ENCODE measurements around the gene LRMDA.
"Not testable (repeated sequence)": the region's sequence is repeated elsewhere in the genome, so short reads cannot be mapped to it uniquely, and the experiment has no call there.

LRMDA gene

DNA sequence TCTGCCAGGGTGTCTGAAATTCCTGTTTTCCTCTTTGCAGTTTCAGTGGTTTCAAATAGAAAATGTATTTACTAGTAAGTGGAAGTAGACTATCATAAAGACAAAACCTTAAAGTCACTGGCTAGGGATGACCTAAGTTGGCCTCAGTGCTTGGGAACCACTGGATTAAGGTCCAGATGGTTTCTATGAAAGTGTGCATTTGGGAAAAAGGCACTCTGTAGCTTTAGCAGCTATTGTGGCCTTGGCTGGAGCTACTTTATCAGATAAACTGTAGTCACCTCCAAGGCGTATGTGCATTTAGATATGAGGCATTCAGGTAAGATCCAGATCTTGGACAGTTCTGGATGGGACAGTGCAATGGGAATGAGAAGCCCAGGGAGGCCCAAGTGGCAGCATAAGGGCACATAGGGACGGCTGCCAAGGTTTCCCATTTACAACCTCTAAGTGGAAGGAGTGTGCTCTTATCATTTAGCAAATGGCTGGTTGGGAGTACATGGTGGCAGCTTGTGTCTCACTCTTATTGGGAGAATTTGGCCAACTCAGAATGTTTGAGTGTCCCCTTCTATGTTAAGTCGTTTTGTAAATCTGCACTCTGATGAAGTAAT lies 185.6 kb downstream of the LRMDA start:
- DNase-seq: no peak

DNA sequence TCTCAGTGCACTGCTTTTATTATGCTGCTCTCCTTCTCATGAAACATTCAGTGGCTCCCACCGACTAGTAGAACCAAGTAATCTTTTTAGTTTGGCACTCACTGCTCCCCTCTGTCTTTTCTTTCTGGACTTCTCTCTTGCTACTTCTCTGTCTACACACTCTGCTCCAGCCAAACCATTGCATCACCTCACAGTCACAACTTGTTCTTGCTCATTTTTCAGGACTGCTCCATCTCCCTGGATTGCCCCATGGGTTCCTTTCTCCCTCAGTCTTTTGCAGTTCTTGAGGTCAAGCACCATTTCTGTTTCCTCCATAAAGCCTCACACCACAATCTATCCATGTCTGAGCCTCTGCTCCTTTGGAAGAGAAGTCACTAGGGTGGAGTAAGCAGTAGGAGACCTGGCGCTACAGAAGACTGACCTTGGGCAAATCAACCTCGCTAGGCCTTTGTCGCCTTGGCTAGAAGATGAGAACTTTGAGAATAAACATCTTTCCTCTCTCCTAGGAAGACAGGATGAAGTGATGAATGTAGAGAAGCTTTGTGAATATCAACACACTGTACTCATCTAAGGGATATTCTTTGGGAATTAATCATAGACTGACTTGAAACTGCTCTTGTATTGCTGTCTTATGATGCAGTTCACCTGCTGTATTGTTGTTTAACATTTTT lies 186.2 kb downstream of the LRMDA start:
- no peak for DNase-seq

GRCh38 chr10:75619635-75620034 lies 188.2 kb downstream of the LRMDA start:
- DNase-seq: no peak

GRCh38 chr10:75620356-75620755 lies 188.9 kb downstream of the LRMDA start:
- no peak for DNase-seq

DNA sequence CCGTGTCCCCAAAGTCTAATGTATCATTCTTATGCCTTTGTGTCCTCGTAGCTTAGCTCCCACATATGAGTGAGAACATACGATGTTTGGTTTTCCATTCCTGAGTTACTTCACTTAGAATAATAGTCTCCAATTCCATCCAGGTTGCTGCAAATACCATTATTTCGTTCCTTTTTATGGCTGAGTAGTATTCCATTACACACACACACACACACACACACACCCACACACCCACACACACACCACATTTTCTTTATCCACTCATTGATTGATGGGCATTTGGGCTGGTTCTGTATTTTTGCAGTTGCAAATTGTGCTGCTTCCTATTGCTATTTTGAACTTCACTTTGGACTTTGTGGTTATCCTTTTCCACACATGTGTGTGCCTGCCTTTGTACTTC lies 189.6 kb downstream of the LRMDA start:
- not testable (repeated sequence) for DNase-seq

GRCh38 chr10:75622503-75622902 lies 191.1 kb downstream of the LRMDA start:
- no peak for DNase-seq

- no peak for DNase-seq
Measured at GRCh38 chr10:75623310-75624093, 192.1 kb downstream of the LRMDA start.

GRCh38 chr10:75624638-75625037 lies 193.2 kb downstream of the LRMDA start:
- DNase-seq: no peak

DNA sequence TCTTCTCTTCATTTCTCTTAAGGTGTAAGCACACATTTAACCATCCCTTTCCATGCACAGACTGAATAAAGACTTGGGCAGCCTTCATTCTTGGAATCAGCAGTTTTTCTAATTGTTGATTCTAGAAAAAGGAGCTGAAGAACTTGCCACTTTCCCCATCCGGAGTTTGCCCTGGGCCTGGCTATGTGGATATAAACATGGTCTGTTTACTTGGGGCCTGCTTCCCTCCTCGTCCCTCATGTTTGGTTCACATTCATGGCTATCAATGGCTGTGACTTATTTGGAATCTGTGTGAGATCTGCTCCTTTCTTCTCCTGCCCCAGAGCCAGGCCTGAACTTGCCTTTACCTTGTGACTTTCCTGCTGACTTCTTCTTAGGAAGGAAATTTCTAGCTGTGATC lies 199.3 kb downstream of the LRMDA start:
- no peak for DNase-seq

DNA sequence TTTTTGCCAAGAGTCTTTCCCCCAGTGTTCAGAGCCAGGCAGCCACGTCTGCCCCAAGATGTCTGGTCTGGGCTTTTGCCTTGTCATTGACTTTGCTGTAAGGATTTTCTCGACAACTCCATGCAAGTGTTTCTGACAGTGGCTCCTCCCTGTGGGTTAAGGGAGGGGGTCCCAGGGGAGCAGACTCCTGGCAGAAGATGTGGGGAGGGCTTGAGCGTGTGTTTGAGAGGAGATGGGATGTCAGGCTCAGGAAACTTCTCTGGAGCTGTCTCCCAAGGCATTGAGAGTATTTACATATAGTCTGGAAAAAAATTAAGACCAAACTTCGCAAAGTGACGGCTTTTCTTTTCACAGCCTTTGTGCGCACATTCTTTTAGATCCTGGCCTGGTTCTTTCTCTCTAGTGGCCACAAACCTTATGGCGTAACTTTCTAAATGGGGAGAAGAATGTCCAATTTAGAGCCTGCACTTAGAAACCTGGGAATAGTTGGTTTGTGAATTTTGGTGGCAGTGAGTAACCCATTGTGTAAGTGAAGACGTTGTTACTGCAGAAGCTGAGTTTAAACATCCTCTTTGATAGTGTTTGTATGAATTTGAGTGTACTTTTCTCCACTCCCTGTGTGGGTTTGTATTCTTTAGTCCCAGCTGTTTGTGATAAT lies 201.5 kb downstream of the LRMDA start:
- DNase-seq: no peak

- no peak for DNase-seq
Measured at GRCh38 chr10:75633568-75633967, 202.1 kb downstream of the LRMDA start.

GRCh38 chr10:75634947-75635346 lies 203.5 kb downstream of the LRMDA start:
- no peak for DNase-seq

DNA sequence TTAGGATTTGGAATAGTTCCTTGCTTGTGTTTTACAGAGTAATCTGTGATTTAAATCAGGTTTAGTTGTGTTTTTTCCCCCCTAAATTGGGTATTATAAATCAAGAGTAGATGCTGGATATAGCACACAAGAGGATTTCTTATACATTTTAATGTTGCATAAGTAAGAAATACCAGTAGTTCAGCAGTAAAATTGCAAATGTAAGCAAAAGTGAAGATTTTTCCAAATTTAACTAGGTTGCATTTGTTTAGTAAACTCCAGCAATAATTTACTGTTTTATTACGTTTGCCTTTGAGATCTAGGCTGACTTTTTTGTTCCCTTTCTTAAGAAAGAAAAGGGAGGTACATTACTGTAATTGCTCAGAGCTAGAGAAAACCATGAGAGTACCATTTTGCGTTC lies 207.3 kb downstream of the LRMDA start:
- DNase-seq: no peak

DNA sequence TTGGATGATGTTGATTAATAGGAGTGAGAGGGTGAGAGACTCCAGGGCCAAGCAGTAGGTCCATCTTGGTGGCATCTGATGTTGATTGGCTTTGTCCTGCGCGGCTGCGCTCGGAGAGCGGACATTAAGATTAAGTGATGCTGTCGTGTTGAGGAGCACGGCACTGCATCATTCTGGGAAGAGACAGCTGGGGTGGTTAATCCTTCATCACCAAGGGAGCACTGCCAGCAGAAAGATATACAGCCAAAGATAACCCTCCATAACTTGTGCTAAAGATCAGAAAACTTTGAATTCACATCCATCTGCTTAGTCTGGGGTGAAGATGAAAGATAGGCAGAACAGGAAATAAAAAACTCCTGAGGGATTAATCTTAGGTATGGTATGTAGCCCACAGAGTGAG lies 208.3 kb downstream of the LRMDA start:
- no peak for DNase-seq

GRCh38 chr10:75640381-75640780 lies 209.0 kb downstream of the LRMDA start:
- DNase-seq: no peak

DNA sequence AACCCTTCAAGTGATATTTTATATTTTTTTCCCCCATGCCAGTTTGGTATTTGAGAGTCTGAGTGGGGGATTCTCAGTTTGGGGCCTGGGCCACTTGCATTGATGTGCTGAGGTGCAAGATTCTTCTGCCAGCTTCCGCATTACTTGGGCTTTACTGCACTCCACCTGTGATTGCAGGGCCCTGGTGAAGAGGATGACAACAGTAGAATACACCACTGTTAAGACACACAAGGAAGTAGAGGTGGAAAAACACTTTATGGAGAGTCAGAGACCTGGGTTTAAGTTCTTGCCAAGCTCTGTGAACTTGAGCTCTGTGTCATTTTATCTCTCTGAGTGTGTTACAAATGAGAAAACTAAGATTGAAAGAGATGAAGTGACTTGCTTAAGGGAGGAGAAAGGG lies 209.4 kb downstream of the LRMDA start:
- no peak for DNase-seq

GRCh38 chr10:75643405-75643804 lies 212.0 kb downstream of the LRMDA start:
- no peak for DNase-seq

- DNase-seq: no peak
Measured at GRCh38 chr10:75643944-75644692, 212.7 kb downstream of the LRMDA start.

DNA sequence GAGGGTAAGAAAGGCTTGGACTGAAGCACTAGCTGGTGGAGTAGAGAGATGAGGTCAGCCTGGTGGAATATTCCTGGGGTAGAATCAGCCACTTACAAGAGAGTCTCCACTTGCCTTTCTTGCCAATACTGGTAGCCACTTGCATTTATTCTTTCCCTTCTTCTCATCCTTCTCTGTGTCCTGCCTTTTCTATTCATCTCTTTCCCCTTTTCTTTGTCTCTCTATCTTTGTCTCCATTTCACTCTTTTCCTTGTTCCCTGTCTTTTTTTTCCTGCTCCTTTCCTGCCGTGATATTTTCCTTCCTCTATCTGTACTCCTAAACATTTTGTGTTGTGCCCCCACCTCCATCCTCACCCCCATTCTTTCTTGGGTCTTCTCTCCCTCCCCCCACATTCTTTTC lies 214.3 kb downstream of the LRMDA start:
- DNase-seq: no peak

GRCh38 chr10:75646218-75646915 lies 214.9 kb downstream of the LRMDA start:
- DNase-seq: no peak

DNA sequence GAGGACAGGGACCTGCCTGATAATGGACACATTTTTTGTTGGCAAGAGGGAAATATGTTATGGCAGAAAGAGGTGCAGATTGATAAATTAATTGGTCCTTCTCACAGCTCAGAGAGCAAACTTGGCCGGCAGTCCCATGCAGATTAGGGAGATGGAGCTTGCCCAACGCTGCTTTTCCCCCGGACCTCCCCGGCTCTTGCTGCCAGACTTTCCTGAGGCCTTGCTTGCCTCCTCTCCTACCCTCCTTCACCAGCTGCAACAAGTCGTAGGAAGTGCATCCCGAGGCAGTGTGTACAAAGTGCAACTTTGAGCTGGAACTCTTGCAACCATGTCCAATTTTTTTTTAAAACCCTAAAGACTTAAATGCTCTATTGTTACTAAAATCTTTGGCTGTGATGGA lies 215.5 kb downstream of the LRMDA start:
- DNase-seq: no peak

DNA sequence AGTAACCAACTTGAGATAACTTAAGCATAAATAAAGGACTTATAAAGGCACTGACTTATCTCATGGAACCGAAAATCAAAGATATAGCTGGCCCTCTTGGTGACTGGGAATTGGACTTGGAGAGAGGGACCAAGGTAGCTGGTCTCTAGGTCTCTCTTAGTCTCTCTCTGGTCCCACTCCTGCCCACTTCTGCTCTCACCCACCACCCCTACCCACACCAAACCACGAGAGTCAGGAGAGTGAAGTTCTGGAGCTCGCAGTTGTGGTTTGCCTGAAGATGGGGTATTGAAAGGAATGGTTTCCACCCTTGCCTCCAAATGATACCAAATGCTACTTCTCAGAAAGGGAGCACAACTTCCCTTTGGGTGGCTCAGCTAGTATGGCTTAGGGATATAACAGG lies 216.3 kb downstream of the LRMDA start:
- no peak for DNase-seq
